UCSD-AML1 (cell line): ENCODE data around the gene ANKRD52.

ENCODE experiments used
- DNase-seq: peaks from one replicate; lab custom pipeline; 2025; ENCODE audit not compliant: unreplicated experiment; lab: John Stamatoyannopoulos, UW

The ANKRD52 gene

DNA sequence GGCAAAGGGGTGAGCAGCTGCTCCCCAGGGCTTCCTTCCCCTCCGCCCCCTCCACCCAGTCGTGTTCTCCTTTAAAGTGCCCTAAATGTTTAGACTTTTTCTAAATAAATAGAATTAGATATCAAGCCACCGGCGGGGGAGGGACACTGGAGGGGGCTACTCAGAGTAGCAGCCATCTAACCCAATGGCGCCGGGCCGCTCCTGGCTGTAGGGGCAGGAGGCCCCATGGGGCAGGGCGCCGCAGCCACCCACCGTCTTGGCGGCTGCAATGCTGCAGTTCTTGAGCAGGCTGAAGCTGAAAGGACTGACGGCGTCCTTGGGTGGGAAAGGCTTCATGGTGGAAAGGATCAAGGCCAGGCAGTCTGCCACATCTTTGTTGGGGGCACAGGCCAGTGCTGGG is 15.2 kb downstream of the ANKRD52 start:
- no peak for DNase-seq

DNA sequence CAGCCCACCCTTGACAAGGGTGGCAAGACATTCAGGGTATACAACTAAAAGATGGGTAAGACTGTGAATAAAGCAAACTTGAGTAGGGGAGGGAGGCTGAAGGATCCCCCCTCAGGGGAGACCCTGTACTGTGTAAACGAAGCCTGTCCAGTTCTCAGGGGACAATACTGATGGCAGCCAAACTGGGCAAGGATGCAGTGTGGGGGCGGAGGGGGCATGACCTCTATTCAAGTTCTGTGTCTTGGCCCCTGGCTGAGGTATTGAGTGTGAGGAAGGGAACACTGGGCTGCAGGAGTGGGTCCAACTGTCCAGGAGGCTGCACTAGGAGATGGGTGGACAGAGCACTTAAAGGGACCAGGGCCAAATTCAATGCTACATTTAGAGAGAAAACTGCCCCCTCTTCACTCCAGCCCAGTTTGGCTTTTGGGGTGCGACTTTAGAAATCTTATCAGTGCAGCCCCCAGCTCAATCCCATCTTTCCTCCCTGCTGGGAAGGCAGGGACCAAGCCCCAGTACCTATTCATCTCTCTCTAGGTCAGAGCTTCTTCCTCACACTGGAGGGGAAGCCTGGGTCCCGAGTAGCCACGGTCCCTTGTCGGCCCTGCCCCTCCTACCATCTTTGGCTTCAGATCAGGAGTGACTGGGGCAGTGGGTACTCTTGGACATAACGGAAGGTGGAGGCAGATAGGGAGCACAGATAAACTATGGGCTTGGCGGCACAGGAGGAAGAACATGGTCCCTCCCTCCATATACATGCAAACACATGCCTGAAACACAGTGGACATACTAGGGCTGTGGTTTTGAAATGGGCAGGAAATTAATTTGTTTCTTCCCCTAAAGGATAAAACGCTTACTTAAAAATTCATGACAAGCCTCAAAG is 16.5 kb downstream of the ANKRD52 start:
- DNase-seq, result no peak

DNA sequence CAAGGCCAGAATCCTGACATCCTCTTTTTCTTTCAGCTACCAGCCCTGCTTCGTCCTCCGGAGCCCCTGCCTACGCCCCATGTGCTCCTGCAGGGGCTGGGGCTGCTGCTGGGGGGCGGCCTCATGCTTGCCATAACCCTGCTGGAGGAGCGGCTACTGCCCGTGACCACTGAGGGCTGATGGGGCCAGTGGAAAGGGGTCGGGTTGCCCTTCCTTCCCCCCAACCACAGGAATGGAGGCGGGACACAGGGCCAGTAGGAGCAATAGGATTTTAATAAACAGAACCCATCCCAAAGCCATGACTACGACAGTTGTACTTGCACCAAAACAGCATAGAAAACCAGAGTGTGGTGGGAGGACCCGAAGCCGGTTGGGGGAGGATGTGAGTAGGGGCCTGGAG is 20.6 kb downstream of the ANKRD52 start:
- DNase-seq, result no peak

DNA sequence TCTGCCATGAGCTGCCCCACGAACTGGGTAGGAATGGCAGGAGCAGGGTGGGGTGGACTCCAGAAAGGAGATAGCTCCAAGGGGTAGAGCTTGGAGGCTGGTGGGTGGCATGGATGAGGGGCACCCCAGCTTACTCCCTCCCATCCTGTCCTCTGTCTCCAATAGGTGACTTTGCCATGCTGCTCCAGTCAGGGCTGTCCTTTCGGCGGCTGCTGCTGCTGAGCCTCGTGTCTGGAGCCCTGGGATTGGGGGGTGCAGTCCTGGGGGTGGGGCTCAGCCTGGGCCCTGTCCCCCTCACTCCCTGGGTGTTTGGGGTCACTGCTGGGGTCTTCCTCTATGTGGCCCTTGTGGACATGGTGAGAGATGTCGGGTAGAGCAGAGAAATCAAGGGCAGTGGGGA is 21.2 kb downstream of the ANKRD52 start:
- no peak for DNase-seq

DNA sequence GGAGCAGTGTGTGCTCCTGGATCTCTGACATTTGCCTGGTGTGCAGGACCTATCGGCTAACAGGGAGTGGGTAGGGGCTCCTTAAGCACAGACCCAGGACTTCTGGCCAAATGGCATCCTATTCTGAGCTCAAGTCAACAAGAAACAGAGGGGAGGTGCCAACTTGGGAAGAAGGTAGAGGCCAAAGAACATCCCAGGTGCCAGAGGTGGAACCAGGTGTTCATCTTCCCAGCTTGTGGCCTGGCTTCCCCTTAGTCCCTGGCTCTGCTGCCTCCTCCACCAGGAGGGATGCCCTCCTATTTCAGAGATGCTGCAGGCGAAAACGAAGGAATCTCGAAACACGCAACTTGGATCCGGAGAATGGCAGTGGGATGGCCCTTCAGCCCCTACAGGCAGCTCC is 22.1 kb downstream of the ANKRD52 start:
- no peak for DNase-seq

DNA sequence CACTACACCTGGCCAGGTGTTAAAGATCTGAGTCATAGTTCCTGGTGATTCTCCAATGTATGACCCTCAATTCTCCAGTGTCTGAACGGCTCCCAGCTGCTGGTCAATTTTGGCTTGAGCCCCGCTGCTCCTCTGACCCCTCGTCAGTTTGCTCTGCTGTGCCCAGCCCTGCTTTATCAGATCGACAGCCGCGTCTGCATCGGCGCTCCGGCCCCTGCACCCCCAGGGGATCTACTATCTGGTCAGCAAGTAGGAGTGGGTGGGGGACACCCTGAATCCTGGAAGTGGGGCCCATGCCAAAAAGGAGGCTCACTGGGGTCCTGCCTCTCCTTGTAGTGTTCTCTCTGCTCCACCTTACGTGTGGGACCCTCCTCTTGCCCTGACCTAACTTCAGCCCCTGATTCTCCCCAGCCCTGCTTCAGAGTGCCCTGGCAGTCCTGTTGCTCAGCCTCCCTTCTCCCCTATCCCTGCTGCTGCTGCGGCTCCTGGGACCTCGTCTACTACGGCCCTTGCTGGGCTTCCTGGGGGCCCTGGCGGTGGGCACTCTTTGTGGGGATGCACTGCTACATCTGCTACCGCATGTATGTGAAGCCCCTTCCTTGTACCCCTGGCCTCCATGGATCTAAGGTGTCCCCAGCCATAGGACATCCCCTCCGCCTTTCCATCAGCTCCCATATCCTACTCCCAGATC is 23.3 kb downstream of the ANKRD52 start:
- DNase-seq, result no peak

DNA sequence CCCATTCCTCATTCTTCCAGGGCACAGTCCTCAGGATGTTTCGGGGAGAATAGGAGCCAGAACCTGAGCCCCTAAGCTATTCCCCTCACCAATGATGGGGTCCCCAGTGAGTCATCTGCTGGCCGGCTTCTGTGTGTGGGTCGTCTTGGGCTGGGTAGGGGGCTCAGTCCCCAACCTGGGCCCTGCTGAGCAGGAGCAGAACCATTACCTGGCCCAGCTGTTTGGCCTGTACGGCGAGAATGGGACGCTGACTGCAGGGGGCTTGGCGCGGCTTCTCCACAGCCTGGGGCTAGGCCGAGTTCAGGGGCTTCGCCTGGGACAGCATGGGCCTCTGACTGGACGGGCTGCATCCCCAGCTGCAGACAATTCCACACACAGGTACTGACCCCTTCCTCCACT is 27.0 kb downstream of the ANKRD52 start:
- no peak for DNase-seq

DNA sequence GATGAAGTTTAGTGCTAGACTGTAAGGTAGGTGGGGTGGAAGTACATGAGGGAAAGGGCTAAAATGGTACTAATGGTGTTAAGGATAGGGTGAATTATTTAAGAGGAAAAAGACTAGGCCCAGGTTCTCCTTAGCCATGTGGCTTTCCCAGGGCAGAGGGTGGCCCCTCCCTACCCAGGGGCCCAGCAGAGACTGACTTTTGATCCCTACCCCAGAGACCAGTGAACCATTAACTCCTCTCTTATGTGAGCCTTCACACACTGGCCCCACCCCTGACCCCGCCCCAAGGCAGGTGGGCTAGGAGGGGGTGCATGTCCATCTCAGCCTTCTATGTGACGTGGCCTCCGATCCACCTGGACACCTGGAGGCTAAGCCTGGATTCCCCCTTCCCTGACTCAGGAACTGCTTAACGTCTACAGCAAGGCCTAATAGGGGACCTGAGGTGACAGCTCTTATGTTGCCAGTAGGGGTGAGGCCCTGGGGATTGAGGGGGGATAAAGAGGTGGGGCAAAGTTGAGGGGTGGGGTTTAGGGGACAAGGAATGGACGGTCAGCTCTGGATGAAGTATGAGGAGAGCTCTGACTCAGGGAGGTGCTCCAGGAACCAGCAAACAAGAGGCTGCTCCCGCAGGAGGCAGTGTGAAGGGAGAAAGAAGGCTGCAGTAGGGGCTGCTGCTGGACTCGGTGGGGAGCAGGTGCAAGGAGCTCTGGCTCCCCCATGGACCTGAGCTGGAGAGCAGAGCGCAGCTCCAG is 27.6 kb downstream of the ANKRD52 start:
- no peak for DNase-seq

DNA sequence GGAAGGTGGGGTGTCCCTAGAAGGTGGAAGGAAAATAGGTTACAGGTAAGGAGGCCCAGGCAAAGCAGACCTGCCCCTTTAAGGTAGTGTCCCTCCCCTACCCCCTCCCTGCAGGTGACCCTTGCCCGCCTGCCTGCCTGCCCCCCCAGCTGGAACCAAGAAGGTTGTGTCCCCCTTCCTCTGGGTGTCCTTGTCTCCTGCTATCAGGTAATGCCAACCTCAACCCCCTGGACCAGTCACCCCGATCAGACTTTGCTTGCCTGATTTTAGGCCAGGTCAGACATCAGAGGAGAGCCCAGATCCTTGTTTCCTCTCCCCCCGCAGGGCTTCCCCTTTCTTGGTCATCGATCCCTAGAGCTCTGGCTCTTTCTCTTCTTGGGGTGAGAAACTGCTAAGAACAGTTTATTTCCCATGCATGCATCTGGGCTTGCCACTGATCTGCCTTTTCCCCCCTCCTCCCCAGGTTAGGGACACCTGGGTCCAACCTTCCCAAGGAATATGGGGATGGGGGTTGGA is 28.2 kb downstream of the ANKRD52 start, which contains the start of gene SLC39A5:
Gene SLC39A5, plus strand, starts transcription at position 136 of the 516 bp plus-strand sequence. CDS start 1,224 bp downstream, outside the sequence.
- no peak for DNase-seq

DNA sequence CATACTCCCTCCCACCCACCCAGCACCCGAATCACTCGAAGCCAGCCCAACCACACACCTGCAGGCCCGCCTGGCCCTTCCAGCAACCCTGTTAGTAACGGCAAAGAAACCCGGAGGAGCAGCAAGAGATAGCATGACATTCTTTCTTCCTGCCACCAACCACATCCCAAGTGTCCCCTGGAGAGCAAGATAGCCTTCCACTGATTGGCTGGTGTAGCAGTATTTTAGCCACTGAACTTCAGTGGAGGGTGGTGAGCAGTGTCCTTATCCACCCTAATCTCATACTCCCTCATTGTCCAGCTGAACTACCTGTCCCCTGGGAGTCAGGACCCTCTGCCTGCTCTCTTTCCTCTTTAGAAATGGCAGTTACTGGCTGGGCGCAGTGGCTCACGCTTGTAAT is 29.1 kb downstream of the ANKRD52 start:
- no peak for DNase-seq

DNA sequence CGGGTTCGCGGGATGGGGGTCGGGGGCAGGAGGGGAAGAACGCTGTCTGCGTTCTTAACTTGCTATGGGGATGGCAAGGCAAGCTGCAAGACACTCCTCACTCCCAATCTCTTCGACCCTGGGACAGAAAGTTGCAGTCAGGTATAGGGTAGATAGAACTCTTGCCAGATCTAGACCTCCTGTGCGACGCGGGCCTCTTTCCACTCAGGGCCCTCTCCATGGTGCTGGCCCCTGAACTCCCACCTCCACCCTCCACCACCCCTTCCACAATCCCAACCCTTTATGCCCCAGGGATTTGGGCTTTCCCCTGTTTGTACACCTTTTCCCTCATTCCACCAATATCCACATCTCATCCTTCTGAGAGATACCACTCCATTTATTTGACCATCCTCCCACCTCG is 33.2 kb downstream of the ANKRD52 start:
- DNase-seq, result no peak

DNA sequence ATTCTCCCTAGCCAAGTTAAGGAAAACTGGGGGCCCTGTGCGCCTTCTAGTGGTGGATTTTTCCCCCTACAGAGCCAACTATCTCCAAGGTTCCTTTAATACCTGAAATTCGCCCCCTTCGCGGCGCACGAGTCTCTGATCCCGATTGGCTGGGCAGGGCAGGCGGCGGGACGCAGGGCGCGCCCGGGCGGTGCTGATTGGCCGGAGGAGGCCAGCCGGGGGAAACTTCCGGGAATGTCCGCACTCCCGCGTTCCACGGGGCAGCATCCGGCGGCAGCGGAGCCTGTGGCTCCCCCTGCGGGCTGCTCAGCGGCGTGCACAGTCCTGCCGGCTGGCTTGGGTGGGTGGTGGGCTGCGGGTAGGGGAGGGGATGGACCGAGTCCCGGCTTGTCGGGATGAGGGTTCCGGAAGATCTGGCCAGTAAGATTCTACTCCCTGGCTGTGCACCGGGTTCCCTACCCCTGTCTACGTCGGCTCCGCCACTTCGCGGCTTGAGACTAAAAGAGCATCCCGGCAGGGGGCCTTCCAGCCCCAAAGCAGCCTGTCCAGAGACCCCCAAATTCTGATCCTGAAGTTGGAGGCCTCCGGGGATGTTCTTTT is 34.0 kb downstream of the ANKRD52 start, which contains the start of gene NABP2:
Gene NABP2, plus strand, starts transcription at position 241 of the 600 bp plus-strand sequence. CDS start 515 bp downstream, outside the sequence.
- peak; percentile 97 for DNase-seq

DNA sequence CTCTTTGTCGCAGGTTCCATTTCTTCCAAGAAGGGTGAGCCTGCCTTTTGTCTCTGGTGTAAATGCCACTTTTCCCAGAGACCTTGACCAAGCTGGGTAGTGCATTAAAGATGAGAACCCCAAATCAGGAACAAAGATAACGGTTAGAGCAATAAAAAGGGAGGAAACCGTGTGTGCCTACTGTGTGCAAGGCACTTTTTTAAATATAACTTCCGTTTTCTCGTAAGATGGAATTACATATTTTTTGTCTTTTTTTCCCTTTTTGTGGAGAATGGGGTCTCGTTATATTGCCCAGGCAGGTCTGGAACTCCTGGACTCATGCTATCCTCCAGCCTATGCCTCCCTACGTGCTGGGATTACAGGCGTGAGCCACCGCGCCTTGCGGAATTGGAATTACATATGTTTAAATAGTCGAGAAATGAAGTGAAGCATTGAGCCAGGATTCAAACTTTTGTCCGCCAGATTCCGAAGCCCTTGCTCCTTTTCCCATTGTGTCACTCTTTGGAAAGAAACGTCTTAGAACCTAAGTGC is 34.5 kb downstream of the ANKRD52 start:
- DNase-seq, result no peak

DNA sequence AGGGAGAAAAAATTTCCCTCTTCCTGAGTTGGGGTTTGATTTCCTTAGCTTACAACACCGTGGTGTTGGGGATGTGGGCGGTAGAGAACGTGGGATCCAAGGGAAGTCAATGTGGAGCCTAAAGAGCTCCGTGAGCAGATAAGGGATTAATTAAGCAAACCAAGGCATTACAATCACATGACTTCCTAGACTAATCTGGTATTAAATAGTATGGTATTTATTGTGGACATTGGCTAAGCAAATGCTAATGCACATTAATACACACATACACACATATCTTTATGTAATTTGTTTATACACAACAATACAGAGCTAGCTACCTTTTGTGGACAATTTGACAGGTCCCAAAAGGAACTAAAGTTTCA is 35.7 kb downstream of the ANKRD52 start:
- no peak for DNase-seq

DNA sequence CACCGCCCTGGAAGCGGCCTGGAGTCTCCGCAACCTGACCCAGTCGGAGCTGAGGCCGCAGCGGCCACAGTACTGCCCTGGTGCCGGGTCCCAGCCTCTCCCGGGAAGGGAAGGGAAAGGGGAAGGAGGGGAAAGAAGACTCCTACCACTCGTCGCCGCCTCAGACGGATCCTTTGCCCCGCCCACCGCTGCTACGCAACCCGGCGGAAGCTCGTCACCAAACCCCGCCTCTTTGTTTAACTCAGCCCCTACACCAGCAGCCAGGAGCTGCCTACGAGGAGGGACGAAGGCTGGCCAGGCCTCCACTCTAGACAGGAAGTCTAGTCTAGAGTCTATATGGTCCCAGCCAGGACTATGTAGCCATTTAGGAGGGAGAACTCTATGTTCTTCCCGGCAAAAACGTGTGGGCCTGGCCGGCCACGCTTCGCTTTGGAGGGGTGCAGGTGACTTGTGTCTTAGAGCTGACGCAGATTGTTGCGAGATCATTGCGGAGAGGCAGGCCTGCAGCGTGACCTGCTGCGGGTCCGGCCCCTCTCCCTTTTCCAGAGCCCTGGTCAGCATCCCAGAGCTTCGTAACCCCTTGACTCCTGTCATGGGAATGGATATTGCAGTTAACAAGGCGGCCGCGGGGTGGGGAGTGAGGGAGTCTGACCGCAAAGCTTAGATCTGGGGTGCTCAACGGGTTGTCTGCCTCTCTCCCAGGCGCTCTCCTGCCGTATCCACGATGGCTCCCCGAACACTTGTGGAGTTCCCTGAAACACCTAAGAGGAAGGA is 36.2 kb downstream of the ANKRD52 start, which contains the start of gene RNF41:
Gene RNF41, minus strand, starts transcription at position 166 of the 774 bp plus-strand sequence. CDS start 7,875 bp downstream, outside the sequence.
- DNase-seq, result peak; percentile 96

DNA sequence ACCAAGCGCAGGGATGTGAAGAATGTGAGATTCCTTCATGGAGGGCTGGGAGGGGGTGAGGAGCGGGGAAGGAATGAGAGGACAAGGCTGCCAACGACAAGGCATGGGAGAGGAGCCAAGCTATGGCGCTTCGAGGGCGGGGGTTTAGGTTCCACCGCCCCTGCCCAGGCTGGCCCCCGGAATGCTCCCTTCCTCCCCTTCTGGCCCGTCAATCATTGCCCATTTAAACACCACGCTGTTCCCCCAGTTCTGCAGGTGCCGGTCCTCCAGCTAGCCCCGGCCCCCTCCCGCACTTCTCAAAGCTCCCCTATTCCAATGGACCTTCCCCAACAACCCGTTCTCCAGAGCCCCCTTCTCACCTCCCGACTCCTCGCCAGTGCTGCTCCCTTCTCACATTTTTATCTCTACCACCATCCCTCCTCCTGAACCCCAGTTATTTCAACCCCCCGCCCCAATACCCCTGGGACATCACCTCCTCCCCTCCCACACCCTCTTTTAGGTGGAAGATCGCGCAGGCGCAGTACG is 36.9 kb downstream of the ANKRD52 start:
- DNase-seq, result peak; percentile 60

DNA sequence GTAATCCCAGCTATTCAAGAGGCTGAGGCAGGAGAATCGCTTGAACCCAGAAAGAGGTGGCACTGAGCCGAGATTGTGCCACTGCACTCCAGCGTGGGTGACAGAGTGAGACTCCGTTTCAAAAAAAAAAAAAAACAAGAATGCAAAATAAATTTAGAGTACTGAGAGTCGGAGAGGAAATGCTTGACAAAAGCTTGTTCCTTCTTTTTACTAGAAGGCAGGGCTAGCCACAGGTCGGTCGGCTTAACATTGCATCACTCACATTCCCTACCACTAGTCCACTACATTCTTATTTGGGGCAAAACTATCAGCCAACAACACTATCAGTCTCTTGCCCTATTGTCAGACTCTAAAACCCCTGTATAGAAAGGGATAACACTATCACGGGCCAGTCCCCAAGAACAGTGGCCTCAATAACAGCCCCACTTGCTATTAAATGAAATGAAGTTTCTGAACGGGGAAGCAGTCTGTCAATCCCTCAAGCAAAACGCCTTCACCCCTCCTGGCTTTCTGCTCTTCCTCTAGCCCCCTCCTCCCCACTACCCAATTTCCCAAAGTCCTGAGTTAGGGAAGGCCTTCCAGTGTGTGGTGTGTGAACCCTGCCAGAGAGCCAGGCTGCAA is 37.5 kb downstream of the ANKRD52 start:
- DNase-seq, result peak; percentile 47

DNA sequence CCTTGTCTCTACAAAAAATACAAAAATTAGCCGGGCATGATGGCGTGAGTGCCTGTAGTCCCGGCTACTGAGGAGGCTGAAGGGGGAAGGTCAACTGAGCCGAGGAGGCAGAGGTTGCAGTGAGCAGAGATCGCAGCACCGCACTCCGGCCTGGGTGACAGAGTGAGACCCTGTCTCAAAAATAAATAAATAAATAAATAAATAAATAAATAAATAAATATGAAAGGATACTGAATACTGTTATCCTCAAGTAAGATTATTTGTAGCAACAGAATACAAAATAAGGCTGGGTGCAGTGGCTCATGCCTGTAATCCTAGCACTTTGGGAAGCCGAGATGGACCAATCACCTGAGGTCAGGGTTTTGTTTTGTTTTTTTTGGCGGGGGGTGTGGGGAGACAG is 38.3 kb downstream of the ANKRD52 start:
- DNase-seq, result no peak

DNA sequence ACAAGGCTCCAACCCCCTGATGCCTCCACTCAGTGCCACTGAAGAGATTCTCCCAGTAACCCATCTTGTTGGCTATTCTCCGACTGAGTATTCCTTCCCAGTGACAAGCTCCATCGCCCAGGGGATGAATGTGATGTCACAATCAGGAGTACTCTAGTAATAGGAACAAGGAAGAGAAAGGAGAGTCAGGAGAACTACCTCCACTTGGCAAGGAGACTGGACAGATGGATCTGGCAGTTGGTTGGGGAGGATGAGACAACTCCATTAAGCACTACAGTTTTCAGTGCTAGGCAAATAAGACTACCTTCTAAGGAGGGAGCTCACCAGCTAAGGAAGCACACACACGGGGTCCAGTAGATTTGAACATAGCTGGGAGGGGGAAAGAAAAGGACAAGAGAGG is 41.7 kb downstream of the ANKRD52 start:
- DNase-seq, result no peak
